Measurements from ENCODE around the gene FOXN4. TPM values are rescaled to one million over a fixed set of nuclear protein-coding genes. Genes with fewer than 3 reads are reported as not detected.

FOXN4 gene
- total RNA-seq, 1 donor from 2014 or later = not detected

DNA sequence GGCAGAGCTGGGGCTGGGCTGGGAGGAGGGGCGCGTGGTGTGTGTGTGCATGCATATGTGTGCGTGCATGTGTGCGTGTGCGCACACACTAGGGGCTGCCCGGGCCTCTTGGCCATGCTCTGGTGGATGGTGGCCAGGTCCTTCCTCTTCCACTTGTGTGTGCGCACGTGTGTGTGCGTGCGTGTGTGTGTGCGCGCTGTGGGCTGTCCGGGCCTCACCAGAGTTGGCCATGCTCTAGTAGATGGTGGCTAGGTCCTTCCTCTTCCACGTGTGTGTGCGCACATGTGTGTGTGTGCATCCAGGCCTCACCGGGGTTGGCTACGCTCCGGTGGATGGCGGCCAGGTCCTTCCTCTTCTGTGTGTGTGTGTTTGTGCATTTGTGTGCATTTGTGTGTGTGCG is 24.7 kb downstream of the FOXN4 start:
- DNase-seq (ENCODE audit: extremely low read depth, low read depth, low spot score) = no peak

DNA sequence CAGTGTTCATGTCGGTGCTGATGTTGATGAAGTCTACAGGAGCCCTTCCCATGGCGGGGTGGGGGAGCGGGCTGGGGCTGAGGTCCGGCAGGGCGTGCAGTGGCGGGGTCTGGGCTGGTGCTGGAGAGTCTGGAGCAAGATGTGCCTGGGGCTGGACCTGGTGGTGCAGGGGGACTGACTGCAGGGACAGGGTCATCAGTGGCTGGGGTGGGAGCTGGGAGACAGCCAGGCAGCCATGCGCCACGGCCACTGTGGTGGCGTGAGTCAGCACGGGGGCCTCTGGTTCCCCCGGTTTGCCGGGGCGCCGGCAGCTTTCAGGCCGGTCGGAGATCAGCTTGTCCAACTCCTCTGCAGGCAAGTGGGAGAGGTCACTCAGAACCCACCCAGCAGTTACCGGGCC is 27.6 kb downstream of the FOXN4 start:
- no peak for DNase-seq (ENCODE audit: extremely low read depth, low read depth, low spot score)

DNA sequence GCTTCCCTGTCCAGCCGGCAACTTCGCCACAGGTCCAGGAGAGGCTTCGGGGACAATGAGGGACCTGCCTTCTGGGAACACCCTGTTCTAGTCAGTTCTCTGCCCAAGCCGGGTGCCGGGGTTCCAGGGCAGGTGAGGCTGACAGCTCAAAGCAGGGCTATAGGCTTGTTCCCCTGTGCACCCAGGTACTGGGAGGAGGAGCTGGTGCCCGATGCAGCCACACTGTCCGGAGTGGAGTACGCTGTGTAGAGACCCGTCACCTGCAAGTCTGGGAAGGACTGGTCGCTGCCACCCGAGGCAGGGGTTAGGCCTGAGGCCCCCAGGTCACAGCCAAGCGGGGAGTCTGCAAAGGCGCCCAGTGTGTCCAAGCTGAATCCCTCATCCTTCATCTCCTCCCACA is 29.6 kb downstream of the FOXN4 start:
- DNase-seq (ENCODE audit: extremely low read depth, low read depth, low spot score) = no peak

DNA sequence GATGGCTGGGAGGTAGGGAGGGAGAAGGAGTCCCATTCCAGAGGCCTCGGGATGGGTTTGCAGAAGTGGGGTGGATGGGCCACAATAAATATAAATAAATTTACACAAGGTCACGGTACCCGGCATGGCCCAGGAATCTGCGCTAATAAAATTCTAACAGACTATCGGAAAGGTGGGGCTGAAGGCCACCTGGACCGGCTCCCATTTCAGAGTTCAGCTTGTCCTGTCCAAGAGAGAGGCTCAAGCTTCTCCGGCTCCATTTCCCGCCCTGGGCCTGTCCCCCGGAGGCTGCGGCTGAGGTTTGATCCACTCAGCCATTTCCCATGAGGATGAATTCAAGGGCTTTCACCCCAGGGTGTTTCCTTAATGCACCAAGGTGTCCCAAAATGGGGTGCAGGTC is 30.2 kb downstream of the FOXN4 start:
- no peak for DNase-seq (ENCODE audit: extremely low read depth, low read depth, low spot score)

GRCh38 chr12:109277899-109278762 is 31.0 kb downstream of the FOXN4 start:
- DNase-seq (ENCODE audit: extremely low read depth, low read depth, low spot score) = no peak

- DNase-seq (ENCODE audit: extremely low read depth, low read depth, low spot score) = no peak
These were observed 31.7 kb downstream of the FOXN4 start for GRCh38 chr12:109277255-109277898.

DNA sequence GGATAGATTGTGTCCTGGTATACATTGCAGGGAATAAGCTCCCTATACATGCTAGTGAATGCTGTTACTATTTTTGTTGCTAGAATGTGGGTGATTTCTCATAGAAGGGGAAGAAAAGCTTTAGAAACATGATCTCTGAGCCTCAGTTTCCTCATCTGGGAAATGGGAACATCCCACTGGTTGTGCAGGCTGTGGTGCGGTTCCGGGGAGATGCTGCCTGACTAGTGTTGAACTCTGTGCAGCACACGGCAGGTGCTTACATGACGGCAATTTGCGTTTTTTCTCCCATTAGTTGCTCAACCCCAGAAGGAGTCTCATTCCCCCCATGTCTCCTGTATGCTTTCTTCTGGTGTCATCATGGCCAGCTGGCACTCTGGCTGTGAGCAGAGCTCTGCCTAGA is 32.9 kb downstream of the FOXN4 start:
- DNase-seq (ENCODE audit: extremely low read depth, low read depth, low spot score) = no peak

- no peak for DNase-seq (ENCODE audit: extremely low read depth, low read depth, low spot score)
These were observed 33.9 kb downstream of the FOXN4 start for GRCh38 chr12:109275173-109275572.

DNA sequence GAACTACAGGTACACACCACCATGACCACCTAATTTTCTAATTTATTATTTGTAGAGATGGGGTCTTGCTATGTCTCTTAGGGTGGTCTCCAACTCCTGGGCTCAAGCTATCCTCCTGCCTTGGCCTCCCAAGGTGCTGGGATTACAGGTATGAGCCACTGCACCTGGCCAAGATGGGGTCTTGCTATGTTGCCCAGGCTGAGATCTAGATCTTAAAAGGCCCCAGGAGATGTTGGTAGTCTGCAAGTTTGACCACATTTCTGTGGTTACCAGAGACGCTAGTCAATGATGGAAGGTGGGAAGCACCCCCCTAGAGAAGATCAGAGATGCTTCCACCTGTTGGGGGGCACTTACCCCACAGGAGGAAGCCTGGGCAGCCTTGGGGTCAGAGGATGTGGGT is 34.7 kb downstream of the FOXN4 start:
- no peak for DNase-seq (ENCODE audit: extremely low read depth, low read depth, low spot score)

DNA sequence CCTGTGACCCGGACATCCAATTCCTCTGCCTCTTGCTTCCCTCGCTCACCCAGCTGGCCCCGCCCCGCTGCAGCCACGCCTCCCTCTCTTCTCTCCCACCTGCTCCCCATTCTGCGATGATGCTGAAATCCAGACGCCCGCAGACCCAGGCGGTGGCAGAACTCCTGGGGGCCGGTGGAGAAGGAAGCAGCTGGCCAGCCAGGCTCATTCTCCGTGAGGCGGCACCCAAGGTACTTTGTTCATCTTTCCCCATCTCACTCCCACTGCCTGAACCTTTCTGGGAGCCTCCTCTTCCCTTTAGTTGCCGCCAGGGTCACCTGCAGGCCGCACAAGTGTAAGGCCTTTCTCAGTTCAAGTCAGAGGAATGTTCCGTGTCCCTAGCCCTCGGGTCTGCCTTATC is 35.7 kb downstream of the FOXN4 start:
- no peak for DNase-seq (ENCODE audit: extremely low read depth, low read depth, low spot score)

DNA sequence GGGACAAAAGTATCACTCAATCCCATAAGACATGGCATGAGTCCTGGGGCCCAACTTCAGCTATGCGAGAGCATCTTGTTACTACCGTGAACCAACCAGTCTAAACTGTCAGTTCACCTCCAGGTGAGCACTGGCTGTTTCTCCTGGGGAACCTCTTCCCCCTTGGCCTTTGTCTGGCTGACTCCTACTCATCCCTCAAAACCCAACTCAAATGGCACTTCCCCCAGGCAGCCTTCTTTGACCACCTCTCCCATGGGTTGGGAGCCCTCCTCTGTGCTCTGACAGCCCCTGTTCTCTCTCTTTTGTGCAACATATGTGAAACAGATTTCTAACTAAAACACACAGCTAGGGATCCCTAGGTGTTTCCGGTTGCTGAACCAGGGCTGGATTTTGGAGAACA is 37.7 kb downstream of the FOXN4 start:
- DNase-seq (ENCODE audit: extremely low read depth, low read depth, low spot score) = no peak

DNA sequence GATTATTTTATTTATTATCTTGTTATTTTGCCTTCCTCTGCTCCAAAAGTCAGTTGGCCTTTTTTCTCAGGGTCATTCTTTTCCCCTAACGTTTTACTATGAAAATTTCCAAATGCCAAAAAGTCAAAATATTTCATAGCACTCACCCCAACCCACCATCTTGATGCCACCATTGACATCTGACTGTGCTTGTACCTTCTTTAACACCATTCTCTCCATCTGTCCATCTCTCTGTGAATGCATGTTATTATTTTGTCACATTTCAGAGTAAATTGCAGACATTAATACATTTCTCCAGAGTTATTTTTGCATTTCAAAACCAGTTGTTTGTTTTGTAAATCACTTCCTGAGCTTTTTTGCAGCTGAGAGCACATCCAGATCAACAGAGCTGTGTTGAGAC is 38.6 kb downstream of the FOXN4 start:
- DNase-seq (ENCODE audit: extremely low read depth, low read depth, low spot score) = no peak

- no peak for DNase-seq (ENCODE audit: extremely low read depth, low read depth, low spot score)
These were observed 39.7 kb downstream of the FOXN4 start for GRCh38 chr12:109269428-109269827.

DNA sequence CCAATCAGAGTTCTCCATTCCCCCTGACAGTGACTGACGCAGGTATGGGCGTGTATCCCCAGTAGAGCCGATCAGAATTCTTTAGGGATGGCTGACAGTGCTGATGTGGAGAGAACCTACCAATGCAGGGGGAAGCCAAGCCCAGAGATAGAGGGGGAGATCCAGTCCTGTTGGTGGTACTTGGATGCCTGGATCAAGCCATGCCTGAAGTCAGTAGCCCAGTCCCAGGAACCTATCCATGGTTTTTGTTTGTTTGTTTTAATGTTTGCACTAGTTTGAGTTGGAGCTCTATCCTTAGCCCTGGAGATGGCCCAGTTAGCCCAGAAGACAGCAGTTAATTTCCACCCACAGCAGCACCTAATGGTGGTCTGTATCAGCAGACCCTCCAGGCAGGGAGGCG is 40.2 kb downstream of the FOXN4 start:
- no peak for DNase-seq (ENCODE audit: extremely low read depth, low read depth, low spot score)

DNA sequence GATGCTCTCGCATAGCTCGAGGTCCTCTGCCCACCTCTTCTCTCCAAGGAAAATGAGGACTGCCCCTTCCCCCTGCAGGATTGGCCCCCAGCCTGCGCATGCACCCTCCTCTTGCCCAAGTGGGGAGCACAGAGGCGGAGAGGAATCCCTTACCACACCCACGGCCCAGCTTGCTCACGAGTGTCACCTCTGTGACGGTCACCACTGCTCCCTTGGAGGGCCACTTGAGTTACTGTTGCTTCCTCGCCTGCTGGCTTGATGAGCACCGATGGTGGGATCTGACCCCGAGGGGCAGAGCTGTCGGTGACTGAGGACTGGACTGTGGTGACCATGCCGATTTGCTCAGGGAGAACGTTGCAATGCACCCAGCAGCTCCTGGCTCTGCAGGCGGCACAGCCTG is 41.7 kb downstream of the FOXN4 start:
- no peak for DNase-seq (ENCODE audit: extremely low read depth, low read depth, low spot score)

- no peak for DNase-seq (ENCODE audit: extremely low read depth, low read depth, low spot score)
These were observed 42.8 kb downstream of the FOXN4 start for GRCh38 chr12:109266106-109266879.

GRCh38 chr12:109264943-109265650 is 44.0 kb downstream of the FOXN4 start:
- no peak for DNase-seq (ENCODE audit: extremely low read depth, low read depth, low spot score)

DNA sequence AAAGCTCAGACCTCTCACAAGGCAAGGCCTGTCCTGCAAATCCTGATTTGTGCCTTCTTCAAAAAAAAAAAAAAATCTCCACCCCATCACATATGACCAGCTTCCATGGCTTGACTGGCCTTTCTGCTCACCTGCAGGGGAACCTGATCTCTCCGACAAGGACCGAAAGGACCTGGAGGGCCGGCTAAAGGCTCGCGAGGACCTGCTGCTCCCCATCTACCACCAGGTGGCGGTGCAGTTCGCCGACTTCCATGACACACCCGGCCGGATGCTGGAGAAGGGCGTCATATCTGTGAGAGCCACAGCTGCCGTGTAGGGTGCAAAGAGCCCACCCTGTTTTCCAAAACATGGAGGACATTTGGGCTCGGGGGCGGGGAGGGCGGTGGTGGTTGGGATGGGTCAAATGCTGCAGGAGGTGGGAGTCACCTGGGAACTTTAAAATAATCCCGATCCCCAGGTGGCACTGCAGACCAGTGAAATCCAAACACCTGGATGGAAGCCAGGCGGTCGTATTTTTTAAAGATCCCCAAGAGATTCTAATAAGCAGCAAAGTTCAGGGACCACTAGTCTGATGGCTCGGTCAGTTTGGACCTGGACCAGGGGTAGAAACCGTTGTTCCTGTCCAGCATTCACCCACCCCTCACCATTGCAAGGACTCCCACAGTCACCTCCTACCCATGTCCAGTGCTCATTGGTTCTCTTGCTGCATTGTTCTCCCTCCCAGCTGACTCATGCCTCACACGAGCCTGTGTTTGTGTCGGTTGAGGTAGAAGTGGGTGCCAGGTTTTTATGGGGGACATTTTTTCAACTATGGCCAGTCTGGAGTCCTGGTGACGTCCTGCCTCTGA is 44.8 kb downstream of the FOXN4 start:
- no peak for DNase-seq (ENCODE audit: extremely low read depth, low read depth, low spot score)

GRCh38 chr12:109263439-109263838 is 45.6 kb downstream of the FOXN4 start:
- DNase-seq (ENCODE audit: extremely low read depth, low read depth, low spot score) = no peak

GRCh38 chr12:109261939-109262338 is 47.1 kb downstream of the FOXN4 start:
- no peak for DNase-seq (ENCODE audit: extremely low read depth, low read depth, low spot score)

Data from glomerular endothelial cell (primary cell).